Measurements from ENCODE around the gene BCL7C. TPM values are rescaled to one million over a fixed set of nuclear protein-coding genes. Genes with fewer than 3 reads are reported as not detected.

Gene BCL7C
- total RNA-seq, 2 donors from 2014 or later, result 19.9 to 34.5 TPM

GRCh38 chr16:30843501-30843900 lies 50.4 kb downstream of the BCL7C start:
- Histone ChIP-seq H3K4me1 (peaks cover 17% of the 10 kb centered on the region), H3K27ac (no peak overlapping the region), H3K9me3 (no peaks in the 10 kb centered on the region), H3K36me3 (no peaks in the 10 kb centered on the region), H3K27me3 (no peaks in the 10 kb centered on the region), H3K4me3 (no peak overlapping the region), H3K9ac (ENCODE audit: low read depth in 2 of 2, low read length in 2 of 2) (no peak overlapping the region)
- intact Hi-C loops (cut with DNase I), result no loop called here
- no peak for DNase-seq
- TF ChIP-seq, protein P1, sequence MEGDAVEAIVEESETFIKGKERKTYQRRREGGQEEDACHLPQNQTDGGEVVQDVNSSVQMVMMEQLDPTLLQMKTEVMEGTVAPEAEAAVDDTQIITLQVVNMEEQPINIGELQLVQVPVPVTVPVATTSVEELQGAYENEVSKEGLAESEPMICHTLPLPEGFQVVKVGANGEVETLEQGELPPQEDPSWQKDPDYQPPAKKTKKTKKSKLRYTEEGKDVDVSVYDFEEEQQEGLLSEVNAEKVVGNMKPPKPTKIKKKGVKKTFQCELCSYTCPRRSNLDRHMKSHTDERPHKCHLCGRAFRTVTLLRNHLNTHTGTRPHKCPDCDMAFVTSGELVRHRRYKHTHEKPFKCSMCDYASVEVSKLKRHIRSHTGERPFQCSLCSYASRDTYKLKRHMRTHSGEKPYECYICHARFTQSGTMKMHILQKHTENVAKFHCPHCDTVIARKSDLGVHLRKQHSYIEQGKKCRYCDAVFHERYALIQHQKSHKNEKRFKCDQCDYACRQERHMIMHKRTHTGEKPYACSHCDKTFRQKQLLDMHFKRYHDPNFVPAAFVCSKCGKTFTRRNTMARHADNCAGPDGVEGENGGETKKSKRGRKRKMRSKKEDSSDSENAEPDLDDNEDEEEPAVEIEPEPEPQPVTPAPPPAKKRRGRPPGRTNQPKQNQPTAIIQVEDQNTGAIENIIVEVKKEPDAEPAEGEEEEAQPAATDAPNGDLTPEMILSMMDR (IDR thresholded peaks at IDR 0.05), result no peak

DNA sequence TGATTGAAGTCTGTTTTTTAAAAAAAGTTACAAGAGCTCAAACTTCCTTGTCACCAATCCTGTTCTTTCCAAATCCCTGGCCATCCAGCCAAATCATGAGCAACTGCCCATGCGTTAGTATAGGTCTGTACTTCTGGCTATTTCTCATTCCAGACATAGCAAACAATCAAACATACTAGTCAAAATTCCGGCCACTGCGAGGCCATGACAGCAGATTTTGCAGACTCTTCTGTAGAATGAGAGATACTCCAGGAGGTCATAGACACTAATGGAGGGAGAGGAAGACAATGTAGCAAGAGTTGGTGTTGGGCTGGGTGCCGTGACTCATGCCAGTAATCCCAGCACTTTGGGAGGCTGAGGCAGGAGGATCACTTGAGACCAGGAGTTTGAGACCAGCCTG lies 50.9 kb downstream of the BCL7C start:
- Histone ChIP-seq H3K9me3 (no peaks in the 10 kb centered on the region), H3K4me1 (peaks cover 17% of the 10 kb centered on the region), H3K27me3 (no peaks in the 10 kb centered on the region), H3K27ac (no peak overlapping the region), H3K9ac (ENCODE audit: low read depth in 2 of 2, low read length in 2 of 2) (no peak overlapping the region), H3K36me3 (no peaks in the 10 kb centered on the region), H3K4me3 (no peak overlapping the region)
- intact Hi-C loops (cut with DNase I), result no loop called here
- no peak for DNase-seq
- TF ChIP-seq, protein P1 (IDR thresholded peaks at IDR 0.05), result no peak

DNA sequence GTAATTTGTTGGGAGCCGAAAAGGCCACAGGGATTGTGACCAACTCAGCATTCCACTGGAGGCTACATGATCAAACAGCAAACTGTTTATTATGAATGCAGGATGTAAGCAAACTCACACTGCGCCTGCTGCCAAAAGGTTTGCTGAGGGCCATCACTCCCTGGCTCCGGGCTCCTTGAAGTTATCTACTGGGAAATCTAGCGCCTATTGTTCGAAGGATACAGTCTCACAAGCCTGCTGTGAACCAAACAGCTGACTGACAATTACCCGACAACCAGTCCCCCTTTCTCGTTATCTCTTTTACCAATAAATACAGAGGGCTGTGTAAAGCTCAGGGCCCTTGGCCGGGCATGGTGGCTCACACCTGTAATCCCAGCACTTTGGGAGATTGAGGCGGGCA lies 52.5 kb downstream of the BCL7C start:
- TF ChIP-seq, protein P1 (IDR thresholded peaks at IDR 0.05), result no peak
- no peak for DNase-seq
- H3K4me3 ChIP-seq, result no peak overlapping the region
- H3K9ac ChIP-seq (ENCODE audit: low read depth in 2 of 2, low read length in 2 of 2), result no peak overlapping the region
- H3K36me3 ChIP-seq, result no peaks in the 10 kb centered on the region
- intact Hi-C loops (cut with DNase I), result no loop called here
- H3K9me3 ChIP-seq, result no peaks in the 10 kb centered on the region
- H3K4me1 ChIP-seq, result peaks cover 17% of the 10 kb centered on the region
- H3K27ac ChIP-seq, result no peak overlapping the region
- no peaks in the 10 kb centered on the region for H3K27me3 ChIP-seq

DNA sequence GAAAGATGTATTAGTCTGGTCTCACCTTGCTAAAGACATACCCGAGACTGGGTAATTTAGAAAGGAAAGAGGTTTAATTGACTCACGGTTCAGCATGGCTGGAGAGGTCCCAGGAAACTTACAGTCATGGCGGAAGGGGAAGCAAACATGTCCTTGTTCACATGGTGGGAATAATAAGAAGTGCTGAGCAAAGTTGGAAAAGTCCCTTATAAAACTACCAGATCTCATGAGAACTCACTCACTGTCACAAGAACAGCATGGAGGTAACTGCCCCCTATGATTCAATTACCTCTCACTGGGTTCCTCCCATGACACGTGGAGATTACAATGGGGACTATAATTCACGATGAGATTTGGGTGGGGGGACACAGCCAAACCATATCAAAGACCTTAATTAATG lies 53.3 kb downstream of the BCL7C start:
- intact Hi-C loops (cut with DNase I), result no loop called here

GRCh38 chr16:30839523-30840227 lies 54.2 kb downstream of the BCL7C start:
- Histone ChIP-seq H3K4me3 (no peak overlapping the region), H3K36me3 (no peaks in the 10 kb centered on the region), H3K9me3 (no peaks in the 10 kb centered on the region), H3K9ac (ENCODE audit: low read depth in 2 of 2, low read length in 2 of 2) (peak overlapping the region in 1 of 2 donors; percentile 65), H3K4me1 (peaks cover 11% of the 10 kb centered on the region), H3K27me3 (no peaks in the 10 kb centered on the region), H3K27ac (peak overlapping the region; percentile 64)
- TF ChIP-seq, protein P1 (IDR thresholded peaks at IDR 0.05), result no peak
- intact Hi-C loops (cut with DNase I), result no loop called here
- peak; percentile 78 for DNase-seq

More for the DNA sequence above, 53.3 kb downstream of the BCL7C start:
- TF ChIP-seq, protein P1 (IDR thresholded peaks at IDR 0.05), result no peak
- Histone ChIP-seq H3K27ac (peak overlapping the region; percentile 64), H3K9ac (ENCODE audit: low read depth in 2 of 2, low read length in 2 of 2) (no peak overlapping the region), H3K27me3 (no peaks in the 10 kb centered on the region), H3K36me3 (no peaks in the 10 kb centered on the region), H3K4me1 (peaks cover 17% of the 10 kb centered on the region), H3K4me3 (no peak overlapping the region), H3K9me3 (no peaks in the 10 kb centered on the region)
- no peak for DNase-seq

Measured in colonic mucosa (tissue), 4 donors.